Endometrium (tissue), 2 donors: ENCODE data around the gene RBM4.

Experiments
- FAIRE-seq: peaks from 2 replicates; lab custom pipeline; 2012; peaks lifted over from hg19 to GRCh38; lab: Jason Lieb, UNC
- donor health status: control.
- donor health status: control.

Gene RBM4

GRCh38 chr11:66688561-66689534 lies 50.3 kb downstream of the RBM4 start:
- no peak for FAIRE-seq

- no peak for FAIRE-seq
Observed at GRCh38 chr11:66689661-66690590, 51.4 kb downstream of the RBM4 start.

- FAIRE-seq: no peak
Observed at GRCh38 chr11:66691311-66691980, 52.9 kb downstream of the RBM4 start.

GRCh38 chr11:66692446-66692845 lies 53.9 kb downstream of the RBM4 start:
- no peak for FAIRE-seq

GRCh38 chr11:66692871-66693331 lies 54.4 kb downstream of the RBM4 start:
- no peak for FAIRE-seq

- FAIRE-seq: no peak
Observed at GRCh38 chr11:66693356-66694055, 55.0 kb downstream of the RBM4 start.

- no peak for FAIRE-seq
Observed at GRCh38 chr11:66694056-66694410, 55.5 kb downstream of the RBM4 start.

- peak; percentile 55 for FAIRE-seq
Observed at GRCh38 chr11:66694732-66695207, 56.3 kb downstream of the RBM4 start.
